Measurements from ENCODE around the gene SAMD11. TPM values are rescaled to one million over a fixed set of nuclear protein-coding genes. Genes with fewer than 3 reads are reported as not detected.
A peak's percentile ranks its signal among the peaks of the same experiment; 100 is the strongest.

The SAMD11 gene
- total and polyA plus RNA-seq, 8 donors, result 3.5 to 23.3 (median 4.6) TPM; not detected in 1

GRCh38 chr1:901108-901859 lies 22.4 kb upstream of the SAMD11 start:
- peaks cover 0 to 53% (median 8%) of the 10 kb centered on the region in 3 donors for H3K27me3 ChIP-seq
- intact Hi-C loops (cut with DNase I; ENCODE audit: low total_unique reads), result loop anchor here (5.0 kb wide), 1 partner anchor 41 kb away; no protein-coding TSS in a partner anchor

GRCh38 chr1:902802-903201 lies 20.9 kb upstream of the SAMD11 start:
- Histone ChIP-seq H3K4me3 (no peak overlapping the region), H3K27ac (no peak overlapping the region), H3K36me3 (no peaks in the 10 kb centered on the region), H3K9me3 (no peaks in the 10 kb centered on the region), H3K4me1 (peaks cover 22 to 39% (median 30%) of the 10 kb centered on the region in 4 donors), H3K27me3 (peaks cover 0 to 56% (median 8%) of the 10 kb centered on the region in 3 donors)
- no peak for DNase-seq
- 90 to 96% (median 93%) methylated on average over 20 to 21 of the region's 21 CpGs for WGBS, 5 donors
- intact Hi-C loops (cut with DNase I; ENCODE audit: low total_unique reads), result loop anchor here (5.0 kb wide), 1 partner anchor 39 kb away; no protein-coding TSS in a partner anchor
- TF ChIP-seq POLR2A (IDR thresholded peaks at IDR 0.05) (no peak), CTCF (IDR thresholded peaks at IDR 0.05) (no peak), EP300 (IDR thresholded peaks at IDR 0.05) (no peak), POLR2AphosphoS5 (IDR thresholded peaks at IDR 0.05) (no peak)

More at GRCh38 chr1:901108-901859, 22.4 kb upstream of the SAMD11 start:
- DNase-seq, result no peak
- no peak overlapping the region for H3K27ac ChIP-seq
- 68 to 72% (median 70%) methylated on average over 18 of the region's 18 CpGs for WGBS, 5 donors
- TF ChIP-seq EP300 (IDR thresholded peaks at IDR 0.05), result no peak
- no peak for TF ChIP-seq POLR2AphosphoS5 (IDR thresholded peaks at IDR 0.05)
- no peaks in the 10 kb centered on the region for H3K36me3 ChIP-seq
- peaks cover 16 to 26% (median 21%) of the 10 kb centered on the region in 4 donors for H3K4me1 ChIP-seq
- H3K4me3 ChIP-seq, result no peak overlapping the region
- H3K9me3 ChIP-seq, result no peaks in the 10 kb centered on the region

GRCh38 chr1:903305-903704 lies 20.4 kb upstream of the SAMD11 start:
- 88 to 96% (median 91%) methylated on average over 10 of the region's 10 CpGs for WGBS, 5 donors
- H3K27me3 ChIP-seq, result peaks cover 0 to 56% (median 8%) of the 10 kb centered on the region in 3 donors

GRCh38 chr1:903721-904271 lies 19.9 kb upstream of the SAMD11 start:
- intact Hi-C loops (cut with DNase I; ENCODE audit: low total_unique reads), result loop anchor here (5.0 kb wide), 1 partner anchor 39 kb away; no protein-coding TSS in a partner anchor
- peak overlapping the region in 3 of 4 donors; percentile 44 to 55 (median 47) for H3K4me3 ChIP-seq
- no peak for TF ChIP-seq CTCF (IDR thresholded peaks at IDR 0.05)
- TF ChIP-seq POLR2AphosphoS5 (IDR thresholded peaks at IDR 0.05), result no peak
- TF ChIP-seq EP300 (IDR thresholded peaks at IDR 0.05), result no peak
- no peaks in the 10 kb centered on the region for H3K36me3 ChIP-seq
- no peaks in the 10 kb centered on the region for H3K9me3 ChIP-seq
- H3K27ac ChIP-seq, result peak overlapping the region in 1 of 5 donors; percentile 64
- DNase-seq, result peak; percentile 23 to 24
- peaks cover 22 to 39% (median 30%) of the 10 kb centered on the region in 4 donors for H3K4me1 ChIP-seq
- 72 to 98% (median 80%) methylated on average over 9 to 21 of the region's 21 CpGs for WGBS, 5 donors
- H3K27me3 ChIP-seq, result peaks cover 0 to 51% (median 8%) of the 10 kb centered on the region in 3 donors

More at GRCh38 chr1:903305-903704, 20.4 kb upstream of the SAMD11 start:
- no peaks in the 10 kb centered on the region for H3K9me3 ChIP-seq
- peaks cover 22 to 39% (median 30%) of the 10 kb centered on the region in 4 donors for H3K4me1 ChIP-seq
- TF ChIP-seq EP300 (IDR thresholded peaks at IDR 0.05), result no peak
- TF ChIP-seq POLR2A (IDR thresholded peaks at IDR 0.05), result no peak
- TF ChIP-seq POLR2AphosphoS5 (IDR thresholded peaks at IDR 0.05), result no peak
- TF ChIP-seq CTCF (IDR thresholded peaks at IDR 0.05), result no peak
- DNase-seq, result no peak
- intact Hi-C loops (cut with DNase I; ENCODE audit: low total_unique reads), result loop anchor here (5.0 kb wide), 1 partner anchor 39 kb away; no protein-coding TSS in a partner anchor
- no peaks in the 10 kb centered on the region for H3K36me3 ChIP-seq
- H3K4me3 ChIP-seq, result no peak overlapping the region
- no peak overlapping the region for H3K27ac ChIP-seq
